Ovary (tissue), 9 donors: Measurements from ENCODE around the gene POU2F3. TPM values are rescaled to one million over a fixed set of nuclear protein-coding genes. Genes with fewer than 3 reads are reported as not detected.

Experiments used
- DNase-seq, 5 donors: peaks; one replicate each; pipeline ENCODE4 v3.0.0-alpha.2; 2019 to 2020
- H3K27ac ChIP-seq, 2 donors: fragments of 200-600 bp; one replicate each; pipeline versions ENCODE4 v1.5.1 to v1.8.0; 2019 to 2022
- H3K27me3 ChIP-seq: fragments of 200-600 bp; one replicate; pipeline ENCODE4 v1.8.0; 2022
- H3K36me3 ChIP-seq: fragments of 200-600 bp; sonication (generic); one replicate; pipeline ENCODE4 v1.5.1; 2019
- H3K4me1 ChIP-seq: one replicate; pipeline ENCODE4 v1.8.1; 2013; ENCODE audit warnings: mild to moderate bottlenecking, moderate library complexity; ENCODE audit not compliant: insufficient read depth
- H3K4me3 ChIP-seq: fragments of 200-600 bp; sonication (generic); one replicate; pipeline ENCODE4 v1.5.1; 2017
- H3K9me3 ChIP-seq, 2 donors: fragments of 200-600 bp in 1 of 2; sonication (generic) in 1 of 2; one replicate each; pipeline versions ENCODE4 v1.5.1 to v1.8.1; 2013 to 2019; ENCODE audit warnings: mild to moderate bottlenecking in 1 of 2, moderate library complexity in 1 of 2
- EP300 ChIP-seq: sonication (generic); formaldehyde crosslinking; IDR thresholded peaks from one replicate; pipeline ENCODE4 v1.6.1; 2017; ENCODE audit warnings: antibody characterized with exemption
- POLR2A ChIP-seq: fragments of 450-650 bp; IDR thresholded peaks from one replicate; pipeline ENCODE4 v1.6.1; 2017; ENCODE audit warnings: antibody characterized with exemption, mild to moderate bottlenecking, moderate library complexity
- WGBS, 3 donors: extraction: QIAGEN DNeasy Blood & Tissue Kit in 1 of 3; methylation state at CpG; one replicate each; pipeline versions ENCODE4 v1.1.5 to v1.1.7; 2013 to 2017; 5-methylcytosine and 5-hydroxymethylcytosine counted together
- intact Hi-C, 4 donors: fragments of 100-400 bp; cut with DNase I; formaldehyde crosslinking; loops; one replicate each; pipeline versions ENCODE4 v1.11.0 to v1.15.1; 2022 to 2023
- polyA plus RNA-seq, 2 donors: library from polyadenylated mRNA; stranded (reverse); fragments of 200-250 nt in 1 of 2; fragments of 350-450 nt in 1 of 2; fragmentation: Illumina TruSeq in 1 of 2; extraction: RNeasy Lipid Tissue Mini Kit (QIAGEN cat#74804) in 1 of 2; gene quantifications; one replicate each; pipeline ENCODE4 v1.2.3, GENCODE V29; 2013 to 2014
- total RNA-seq, 7 donors: library from RNA; depleted of rRNA in 2 of 7; stranded (reverse); fragments of >200 nt in 2 of 7; fragmentation: NEBNext Ultra II Directional in 3 of 7; extraction: Animal tissue kit (Norgen Biotek cat#: 25700) in 3 of 7; gene quantifications; one replicate each; pipeline versions ENCODE4 v1.1.0 to v1.2.4, GENCODE V29; 2016 to 2023
- TF ChIP-seq, protein P1 (sequence below), 3 donors: fragments of 450-650 bp in 2 of 3; fragments of 200-600 bp in 1 of 3; IDR thresholded peaks; one replicate each; pipeline versions ENCODE4 v1.5.1 to v1.8.0; 2016 to 2022; ENCODE audit warnings: antibody characterized with exemption in 3 of 3, mild to moderate bottlenecking in 1 of 3
- donor health status: DM: no; HTN: no; CAD: no; lungs with moderate emphysema.
- donor health status: DM: no; HTN: no; CAD: no.
- donor health status: Bipolar disorder and iron deficiency.
- donor health status: DM: yes; HTN: yes; CAD: no.
- donor health status: DM: no; HTN: no; CAD: no.
- donor health status: DM: yes; HTN: yes; CAD: no.

Gene POU2F3
- total and polyA plus RNA-seq, 9 donors: 0.05 to 1.0 (median 0.22) TPM; not detected in 2

DNA sequence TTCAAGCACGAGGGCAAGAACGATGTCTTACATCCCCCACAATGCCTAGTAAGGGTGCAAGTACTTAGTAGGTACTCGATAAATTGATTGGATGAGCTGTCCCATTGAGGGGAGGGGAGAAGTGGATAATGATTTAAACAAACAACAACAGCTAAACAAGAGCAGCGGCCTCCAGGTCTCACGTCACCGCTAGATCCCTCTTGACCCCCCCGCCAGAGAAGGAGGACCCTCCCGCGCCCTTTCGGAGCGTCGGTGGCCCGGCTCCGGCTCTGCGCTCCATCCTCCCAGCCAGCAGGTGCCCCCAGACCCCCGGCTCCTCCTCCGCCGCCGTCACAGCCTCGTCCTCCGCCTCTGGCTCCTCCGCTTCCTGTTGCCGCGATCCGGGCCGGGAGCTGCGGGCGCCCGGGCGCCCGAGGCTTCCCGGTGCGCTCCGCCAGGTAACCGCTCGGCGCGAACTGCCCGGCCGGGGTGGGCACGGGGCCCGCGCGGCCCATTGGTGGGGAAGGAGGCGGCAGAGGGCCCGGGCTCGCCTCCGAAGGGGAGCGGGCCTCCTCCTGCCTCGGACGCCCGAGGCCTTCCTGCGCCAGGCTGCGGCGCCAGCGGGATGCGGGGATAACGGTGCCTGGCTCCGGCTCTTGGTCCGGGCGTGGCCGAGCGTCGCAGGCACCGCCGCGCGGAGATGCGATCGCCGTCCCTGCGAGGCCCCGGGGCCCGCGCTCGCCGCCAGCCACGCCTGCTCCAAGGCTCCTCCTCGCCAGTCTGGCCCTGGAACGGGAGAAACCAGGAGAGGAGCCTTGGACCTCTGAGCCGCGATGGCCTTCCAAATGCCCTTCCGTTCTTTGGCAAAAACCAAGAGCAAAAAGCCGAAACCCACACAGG, 85.2 kb downstream of the POU2F3 start, which contains the start of gene TLCD5:
Gene TLCD5, plus strand, starts transcription at position 368 of the 879 bp plus-strand sequence. CDS start 2,143 bp downstream, outside the sequence.
- H3K27me3 ChIP-seq: no peaks in the 10 kb centered on the region
- H3K9me3 ChIP-seq: no peaks in the 10 kb centered on the region
- peaks cover 3% of the 10 kb centered on the region for H3K4me1 ChIP-seq
- TF ChIP-seq POLR2A (peak; percentile 62), EP300 (no peak)
- TF ChIP-seq, protein P1, sequence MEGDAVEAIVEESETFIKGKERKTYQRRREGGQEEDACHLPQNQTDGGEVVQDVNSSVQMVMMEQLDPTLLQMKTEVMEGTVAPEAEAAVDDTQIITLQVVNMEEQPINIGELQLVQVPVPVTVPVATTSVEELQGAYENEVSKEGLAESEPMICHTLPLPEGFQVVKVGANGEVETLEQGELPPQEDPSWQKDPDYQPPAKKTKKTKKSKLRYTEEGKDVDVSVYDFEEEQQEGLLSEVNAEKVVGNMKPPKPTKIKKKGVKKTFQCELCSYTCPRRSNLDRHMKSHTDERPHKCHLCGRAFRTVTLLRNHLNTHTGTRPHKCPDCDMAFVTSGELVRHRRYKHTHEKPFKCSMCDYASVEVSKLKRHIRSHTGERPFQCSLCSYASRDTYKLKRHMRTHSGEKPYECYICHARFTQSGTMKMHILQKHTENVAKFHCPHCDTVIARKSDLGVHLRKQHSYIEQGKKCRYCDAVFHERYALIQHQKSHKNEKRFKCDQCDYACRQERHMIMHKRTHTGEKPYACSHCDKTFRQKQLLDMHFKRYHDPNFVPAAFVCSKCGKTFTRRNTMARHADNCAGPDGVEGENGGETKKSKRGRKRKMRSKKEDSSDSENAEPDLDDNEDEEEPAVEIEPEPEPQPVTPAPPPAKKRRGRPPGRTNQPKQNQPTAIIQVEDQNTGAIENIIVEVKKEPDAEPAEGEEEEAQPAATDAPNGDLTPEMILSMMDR (IDR thresholded peaks at IDR 0.05): no peak
- DNase-seq: peak; percentile 72 to 83 (median 80)
- WGBS, 3 donors: 0 to 1% (median 1%) methylated on average over 41 to 84 of the region's 84 CpGs
- intact Hi-C loops: no loop called here
- peak within 1 kb of the TSS; percentile 78 to 99 for H3K27ac ChIP-seq
- no peaks in the 10 kb centered on the region for H3K36me3 ChIP-seq
- H3K4me3 ChIP-seq: peak within 1 kb of the TSS; percentile 80

DNA sequence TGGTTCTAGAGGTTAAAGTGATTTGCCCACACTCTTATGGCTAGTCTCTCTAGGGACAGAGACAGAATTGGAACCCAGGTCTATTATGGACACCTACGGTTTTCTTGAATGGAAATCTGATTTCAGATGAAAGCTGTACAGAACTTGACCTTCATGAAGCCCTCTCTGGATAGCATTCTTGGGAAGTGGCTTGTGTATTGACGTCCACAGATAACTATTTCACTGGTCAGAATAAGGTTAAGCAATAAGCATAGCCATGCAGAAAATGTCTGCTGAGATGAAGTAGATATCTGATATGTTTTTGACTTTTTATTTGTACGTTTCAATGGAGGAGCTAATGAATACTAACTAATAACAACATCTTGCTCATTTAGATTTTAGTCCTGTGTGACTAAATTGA, 86.3 kb downstream of the POU2F3 start:
- no peak for DNase-seq
- peak overlapping the region in 1 of 2 donors; percentile 99 for H3K27ac ChIP-seq
- 51 to 53% (median 53%) methylated on average over 3 of the region's 3 CpGs for WGBS, 3 donors

DNA sequence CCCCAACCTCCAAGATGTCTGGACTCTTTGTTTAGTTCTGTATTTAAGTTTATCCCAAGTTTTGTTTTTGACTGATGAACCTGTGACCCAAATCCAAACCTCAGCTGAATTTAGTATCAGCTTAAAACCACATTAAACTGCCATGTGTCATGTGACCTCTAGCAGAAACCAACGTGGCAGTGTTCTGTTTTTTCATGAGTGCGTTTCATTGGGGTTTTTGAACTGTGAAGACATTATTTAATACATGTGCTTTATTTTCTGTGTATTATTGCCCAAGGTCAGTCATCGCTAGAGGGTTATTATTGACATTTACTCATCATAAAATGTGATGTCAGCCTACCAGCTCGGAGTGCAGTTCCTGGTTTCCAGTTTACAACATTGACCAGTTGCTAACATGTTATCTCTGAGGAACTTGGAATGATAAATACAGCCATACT, 86.9 kb downstream of the POU2F3 start:
- DNase-seq: no peak
- WGBS, 3 donors: 55 to 68% (median 67%) methylated on average over 4 of the region's 4 CpGs
- Histone ChIP-seq H3K4me3 (no peak overlapping the region), H3K9me3 (no peaks in the 10 kb centered on the region), H3K36me3 (no peaks in the 10 kb centered on the region), H3K27ac (peak overlapping the region in 1 of 2 donors; percentile 99), H3K4me1 (peaks cover 8% of the 10 kb centered on the region), H3K27me3 (no peaks in the 10 kb centered on the region)
- TF ChIP-seq EP300 (no peak), POLR2A (no peak)
- TF ChIP-seq, protein P1 (IDR thresholded peaks at IDR 0.05): no peak
- intact Hi-C loops: no loop called here

More for the DNA sequence above, 86.3 kb downstream of the POU2F3 start:
- TF ChIP-seq EP300: no peak
- TF ChIP-seq, protein P1 (IDR thresholded peaks at IDR 0.05): no peak
- TF ChIP-seq POLR2A: no peak
- Histone ChIP-seq H3K27me3 (no peaks in the 10 kb centered on the region), H3K36me3 (no peaks in the 10 kb centered on the region), H3K4me1 (peaks cover 6% of the 10 kb centered on the region), H3K9me3 (no peaks in the 10 kb centered on the region), H3K4me3 (peak overlapping the region; percentile 80)
- intact Hi-C loops: no loop called here

DNA sequence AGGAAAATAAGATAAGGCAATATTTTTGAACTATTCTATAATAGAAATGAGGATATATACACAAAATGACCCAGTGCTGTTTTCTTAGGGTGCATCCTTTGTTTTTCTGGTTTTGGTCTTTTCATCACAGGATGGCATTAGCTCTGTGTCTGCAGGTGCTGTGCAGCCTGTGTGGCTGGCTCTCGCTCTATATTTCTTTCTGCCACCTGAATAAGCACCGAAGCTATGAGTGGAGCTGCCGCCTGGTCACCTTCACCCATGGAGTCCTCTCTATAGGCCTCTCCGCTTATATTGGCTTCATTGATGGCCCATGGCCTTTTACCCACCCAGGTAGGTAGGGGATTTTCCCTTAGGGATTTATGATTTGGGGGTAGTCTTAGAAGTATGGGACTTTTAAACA, 87.4 kb downstream of the POU2F3 start:
- peaks cover 8% of the 10 kb centered on the region for H3K4me1 ChIP-seq
- DNase-seq: no peak
- intact Hi-C loops: no loop called here
- no peaks in the 10 kb centered on the region for H3K9me3 ChIP-seq
- H3K27ac ChIP-seq: no peak overlapping the region
- no peak overlapping the region for H3K4me3 ChIP-seq
- 93 to 96% (median 94%) methylated on average over 4 of the region's 4 CpGs for WGBS, 3 donors
- no peaks in the 10 kb centered on the region for H3K36me3 ChIP-seq
- no peak for TF ChIP-seq EP300
- TF ChIP-seq POLR2A: no peak
- TF ChIP-seq, protein P1 (IDR thresholded peaks at IDR 0.05): no peak
- no peaks in the 10 kb centered on the region for H3K27me3 ChIP-seq
